Amniotic stem cell (primary cell): Measurements from ENCODE around the gene ZBTB20.

Experiments
- DNase-seq: peaks from one replicate; lab custom pipeline; 2025; lab: John Stamatoyannopoulos, UW

The ZBTB20 gene

DNA sequence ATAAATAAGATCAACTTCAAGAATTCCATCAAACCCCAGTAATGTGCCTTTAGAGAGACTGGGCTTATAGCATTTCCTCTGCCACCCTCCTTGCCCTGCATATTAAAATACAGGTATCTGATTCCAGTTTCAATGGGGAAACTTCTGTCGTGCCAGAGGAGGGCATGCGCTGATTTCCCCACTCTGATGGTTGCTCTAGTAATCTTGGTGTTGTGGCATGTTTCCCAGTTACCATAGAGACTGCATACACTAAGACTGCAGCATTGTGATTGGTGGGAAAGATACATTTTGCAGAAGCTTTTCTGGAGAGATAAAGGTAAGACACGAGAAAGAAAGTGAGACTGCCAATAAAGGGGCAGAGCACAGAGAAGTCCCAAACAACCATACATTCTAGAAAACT is 627.7 kb downstream of the ZBTB20 start:
- DNase-seq: no peak

DNA sequence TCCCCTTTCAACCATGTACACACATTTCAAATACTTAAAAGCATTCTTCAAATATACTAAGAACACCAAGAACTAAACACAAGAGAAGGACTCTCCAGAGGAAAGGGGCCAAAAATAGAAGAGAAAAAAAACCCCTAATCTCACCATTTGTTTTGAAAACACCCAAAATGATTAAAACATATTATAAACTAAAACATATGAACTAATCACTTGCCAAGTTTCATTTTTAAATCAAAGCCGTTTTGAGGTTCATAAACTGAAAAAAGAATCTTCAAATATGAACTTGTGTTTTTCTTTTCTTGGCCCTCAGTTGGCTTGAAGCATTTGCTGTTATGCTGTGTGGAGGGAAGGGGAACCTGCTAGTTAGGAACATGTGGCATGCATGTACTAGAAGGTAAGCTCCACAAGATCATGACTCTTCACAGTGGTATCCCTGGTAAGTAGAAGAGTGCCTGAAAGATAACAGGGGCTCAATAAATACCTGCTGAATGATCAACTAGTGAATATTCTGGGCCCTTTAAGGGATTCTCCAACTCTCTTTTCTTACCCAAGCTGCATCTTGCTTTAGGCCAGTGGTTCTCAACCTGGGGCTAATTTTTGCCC is 628.8 kb downstream of the ZBTB20 start:
- no peak for DNase-seq

DNA sequence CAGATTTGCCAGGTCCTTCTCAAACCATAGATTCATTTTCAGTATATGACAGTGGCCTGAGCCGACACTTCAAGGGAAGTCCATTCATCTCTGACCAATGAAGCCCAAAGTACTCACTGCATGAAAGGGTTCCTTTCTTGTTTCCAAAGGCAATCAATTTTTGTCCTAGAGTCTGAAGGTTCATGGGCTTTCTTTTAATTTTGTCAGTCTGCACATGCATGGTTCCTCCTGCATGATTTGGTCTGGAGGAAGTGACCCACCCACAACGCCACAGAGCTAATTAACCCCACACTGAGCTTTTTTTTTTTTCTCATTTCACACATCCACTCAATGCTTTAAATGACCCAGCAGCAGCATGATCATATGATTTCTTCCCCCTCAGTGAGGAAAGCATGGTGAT is 636.9 kb downstream of the ZBTB20 start:
- no peak for DNase-seq

DNA sequence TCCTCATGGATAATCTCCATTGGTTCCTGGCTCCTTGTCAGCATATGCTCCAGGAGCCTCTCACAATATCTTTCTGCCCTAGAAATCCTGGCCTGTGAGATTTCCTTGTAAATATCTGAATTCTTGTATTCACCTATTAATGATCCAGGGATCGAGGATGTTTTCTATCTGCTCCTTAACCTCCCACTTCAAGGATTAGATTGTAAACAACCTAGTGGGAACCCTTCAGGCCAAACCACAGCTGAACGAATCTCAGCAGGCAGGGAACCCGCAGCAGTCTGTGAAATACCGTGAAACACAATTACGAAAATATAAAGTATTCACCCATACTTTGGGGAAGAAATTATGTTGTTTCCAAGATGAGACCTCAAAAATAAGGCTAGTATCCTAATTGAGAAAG is 637.3 kb downstream of the ZBTB20 start:
- no peak for DNase-seq

DNA sequence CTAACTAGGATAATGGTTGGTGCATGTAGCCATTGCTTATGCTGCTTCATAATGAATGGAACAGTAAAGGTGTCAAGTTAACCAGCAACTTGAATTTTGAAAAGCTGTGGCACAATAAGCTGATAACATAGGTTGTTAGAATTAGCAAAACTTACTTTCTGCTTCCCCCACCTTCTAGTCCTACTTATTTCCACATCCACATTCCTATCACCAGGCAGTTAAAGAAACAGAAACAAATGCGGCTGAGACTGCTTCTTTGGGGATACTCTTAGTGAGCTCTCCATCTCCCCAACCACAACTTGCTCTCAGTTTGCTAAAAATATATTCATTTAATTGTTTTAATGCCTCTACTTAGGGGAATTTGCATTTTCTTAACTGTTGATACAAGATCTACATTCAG is 638.1 kb downstream of the ZBTB20 start:
- DNase-seq: no peak

DNA sequence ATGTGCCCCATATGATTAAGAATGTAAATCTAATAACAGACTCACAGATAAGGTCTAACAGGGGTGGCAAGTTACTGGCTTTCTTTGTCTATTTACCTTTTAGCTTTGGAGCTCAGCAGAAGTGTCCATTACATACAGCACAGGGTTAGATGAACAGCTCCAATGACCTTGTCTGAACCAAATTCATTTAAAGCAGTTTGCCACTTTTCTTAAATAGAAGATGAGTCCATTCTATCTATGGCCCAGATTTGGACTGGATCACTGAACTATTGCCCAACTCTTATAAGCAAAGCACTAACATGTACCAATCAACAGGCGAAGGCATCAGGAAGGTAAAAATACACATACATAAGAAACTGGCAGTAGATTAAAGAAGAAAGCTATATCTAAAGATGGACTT is 638.9 kb downstream of the ZBTB20 start:
- no peak for DNase-seq

DNA sequence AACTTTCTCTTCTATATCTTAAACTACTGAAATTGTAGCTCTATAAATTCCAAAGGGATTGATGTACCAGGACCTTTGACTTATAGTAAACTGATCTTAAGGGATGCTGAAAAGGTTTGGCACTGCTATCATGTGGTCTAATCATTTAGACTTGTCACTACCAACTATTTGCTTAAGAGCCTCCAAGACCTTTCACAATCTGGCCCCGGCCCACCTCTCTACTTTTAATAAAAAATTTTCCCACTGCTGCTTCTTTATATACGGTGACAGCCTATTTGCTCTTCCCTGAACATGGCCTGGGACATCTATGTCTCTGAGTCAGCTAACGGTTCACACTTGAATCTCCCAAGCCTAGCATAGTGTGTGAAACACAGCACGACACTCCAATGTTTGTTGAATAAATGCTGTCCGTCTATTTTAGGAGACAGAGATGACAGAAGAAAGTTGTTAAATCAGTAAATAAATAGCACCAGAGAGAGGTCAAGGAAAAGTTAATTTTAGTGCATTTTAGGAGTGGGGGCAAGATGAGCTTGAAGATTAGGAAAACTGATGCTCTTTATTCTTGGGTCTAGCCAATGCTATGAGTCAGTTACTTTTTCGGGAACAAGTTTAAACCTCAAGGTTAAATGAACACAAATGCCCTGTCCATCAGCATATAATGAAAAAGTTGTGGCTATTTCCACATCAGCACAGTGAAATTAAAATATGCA is 640.3 kb downstream of the ZBTB20 start:
- no peak for DNase-seq

DNA sequence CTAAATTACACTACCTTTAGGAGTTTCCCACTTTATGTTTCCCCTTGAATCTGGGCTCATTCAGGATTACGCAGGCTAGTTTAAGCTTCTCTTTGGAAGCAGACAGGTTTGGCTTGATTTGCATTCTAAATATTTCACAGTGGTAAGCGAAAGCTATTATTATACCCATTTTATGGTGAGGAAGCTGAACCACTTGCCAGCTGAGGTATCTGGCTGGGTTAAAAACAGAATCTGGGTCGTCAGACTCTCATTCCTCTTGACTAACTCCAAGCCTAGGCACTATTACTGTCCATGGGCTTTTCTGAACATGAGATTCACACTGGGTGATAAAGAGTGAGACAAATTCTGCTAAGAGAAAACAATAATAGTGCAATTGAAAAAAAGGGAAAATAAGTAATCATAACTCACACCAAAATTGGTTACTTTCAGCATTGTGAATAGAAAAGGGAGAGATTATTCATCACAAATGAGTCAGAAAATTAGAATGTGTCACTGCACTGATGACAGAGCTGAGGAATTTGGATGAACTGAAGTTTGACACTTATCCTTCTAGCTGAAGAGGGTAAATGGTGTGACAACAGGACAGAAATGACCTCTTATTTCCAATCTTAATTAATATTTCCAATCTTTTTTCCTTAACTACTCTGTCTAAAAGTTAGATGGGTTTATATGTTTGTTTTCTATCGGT is 642.0 kb downstream of the ZBTB20 start:
- DNase-seq: no peak

DNA sequence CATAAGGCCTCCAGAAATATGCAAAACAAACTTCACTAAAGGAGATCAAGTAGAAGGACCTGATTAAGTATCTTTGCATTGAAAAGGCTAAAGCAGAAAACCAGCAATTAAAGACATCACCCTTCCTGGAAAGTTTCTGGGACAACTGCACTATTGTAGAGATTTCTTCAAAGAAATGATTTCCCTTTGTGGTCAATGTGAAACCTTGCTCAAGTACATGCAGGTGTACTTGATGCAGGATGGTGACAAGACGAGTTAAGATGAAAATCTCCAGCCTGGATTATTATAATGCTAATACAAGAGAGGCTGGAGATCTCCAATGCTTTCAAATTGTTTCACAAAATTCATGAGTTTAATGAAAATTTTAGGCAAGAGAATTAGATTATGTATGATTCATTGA is 644.9 kb downstream of the ZBTB20 start:
- DNase-seq: no peak

DNA sequence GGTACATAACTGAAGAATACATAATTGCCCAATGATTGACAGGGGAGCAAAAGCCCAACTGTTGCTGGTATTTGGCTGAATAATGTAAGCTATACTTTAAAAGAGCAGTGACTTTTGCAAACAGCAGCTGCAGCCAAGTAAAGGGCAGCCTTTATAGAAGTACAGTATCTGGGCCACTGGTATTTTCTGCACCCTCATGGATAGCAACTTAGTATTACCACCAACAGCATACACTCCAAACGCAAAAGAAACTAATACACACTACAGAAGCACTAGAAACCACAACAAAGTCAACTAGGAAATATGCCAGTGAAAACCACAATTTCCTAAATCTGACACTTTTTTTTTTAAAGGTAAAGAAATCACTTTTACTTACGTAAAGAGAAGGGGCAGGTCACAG is 647.1 kb downstream of the ZBTB20 start:
- no peak for DNase-seq

DNA sequence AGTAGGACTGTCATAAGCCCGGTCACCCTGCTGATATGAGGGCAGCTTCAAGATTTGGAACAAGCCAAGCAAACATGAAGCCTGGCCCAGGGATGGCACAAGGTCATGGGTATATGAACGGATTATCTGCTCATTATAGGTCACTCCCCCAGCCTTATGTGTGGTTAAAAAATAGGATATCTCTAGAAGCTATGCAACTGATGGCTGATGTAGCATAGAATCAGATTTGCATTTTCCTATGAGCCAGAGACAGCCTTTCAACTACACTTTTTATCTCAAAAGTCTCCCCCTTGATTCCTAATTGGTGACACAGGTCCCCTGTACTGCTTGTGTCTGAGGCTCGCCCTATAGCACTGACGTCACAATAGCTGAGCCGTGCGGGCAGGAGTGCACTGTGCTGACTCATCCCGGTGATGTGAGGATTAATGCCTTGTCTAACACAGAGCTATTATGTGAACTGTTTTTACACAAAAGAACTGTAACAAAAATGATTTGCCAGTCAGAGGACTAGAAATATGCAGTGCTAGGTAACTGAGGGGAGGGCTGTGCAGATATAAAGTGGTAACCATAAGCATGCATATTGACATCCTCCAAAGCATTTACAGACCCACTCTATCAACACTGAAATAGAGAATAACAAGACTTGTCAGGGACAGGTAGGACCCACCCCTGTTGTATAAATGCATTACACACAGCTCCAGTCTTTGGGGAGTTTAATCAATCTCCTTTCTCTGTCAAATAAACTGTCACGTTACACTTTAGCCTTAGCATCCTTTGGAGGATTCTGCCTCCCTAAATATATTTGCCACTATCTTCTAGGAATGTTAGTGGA is 648.3 kb downstream of the ZBTB20 start:
- DNase-seq: peak; percentile 22

DNA sequence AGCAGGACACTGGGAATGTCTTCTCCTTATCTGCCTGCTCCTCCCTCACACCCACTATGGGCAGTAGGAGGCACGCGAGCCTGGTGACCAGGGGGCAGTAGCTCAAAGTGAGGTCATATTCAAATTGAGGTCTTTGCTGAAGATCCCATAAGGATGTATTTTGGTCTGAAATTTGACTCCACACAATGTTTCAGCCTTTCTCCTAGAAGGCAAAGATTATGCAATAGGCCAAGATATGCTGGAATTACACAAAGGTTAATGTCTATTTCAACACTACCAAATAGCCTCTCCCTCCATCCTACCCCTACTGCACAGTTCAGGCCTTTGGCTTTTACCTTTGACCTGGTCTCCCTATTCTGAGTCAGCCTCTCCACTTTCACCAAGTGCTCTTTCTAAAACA is 650.2 kb downstream of the ZBTB20 start:
- no peak for DNase-seq

DNA sequence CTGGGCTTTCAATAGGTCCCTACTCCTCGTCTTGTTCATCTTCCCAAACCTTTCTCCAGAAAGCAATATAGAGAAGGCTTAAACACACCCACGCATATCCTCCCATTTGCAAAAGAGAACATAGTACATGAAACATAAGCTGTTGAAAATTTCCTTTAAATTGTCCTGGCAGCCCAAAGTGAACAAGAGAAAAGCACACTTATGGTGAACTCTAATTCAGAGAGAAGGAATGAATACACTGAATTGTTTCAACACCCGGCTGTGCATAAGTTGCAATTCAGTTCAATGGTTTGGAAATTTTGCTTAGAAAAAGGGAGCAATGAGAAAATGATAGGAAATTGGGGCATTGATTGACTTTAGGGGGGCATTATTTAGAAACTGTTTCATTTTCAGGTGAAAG is 650.6 kb downstream of the ZBTB20 start:
- DNase-seq: no peak

DNA sequence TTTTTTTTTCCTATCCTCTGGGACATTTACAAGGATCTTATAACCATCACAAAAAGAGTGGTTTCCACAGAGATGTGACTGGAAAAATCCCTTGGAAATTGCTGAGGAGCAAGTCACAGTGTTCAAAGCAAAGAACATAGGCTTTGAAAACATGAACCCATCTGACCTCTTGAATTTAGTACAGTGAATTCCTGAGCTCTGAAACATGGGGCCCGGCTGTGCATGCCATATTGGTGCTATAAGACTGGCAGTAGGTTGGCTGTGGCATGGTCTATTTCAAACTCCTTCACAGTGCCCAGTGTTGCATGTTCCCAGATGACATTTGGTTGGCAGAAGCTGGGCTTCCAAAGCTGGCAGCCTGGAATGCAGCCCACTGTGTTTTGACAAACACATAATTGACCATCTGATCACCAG is 651.1 kb downstream of the ZBTB20 start:
- DNase-seq: no peak

DNA sequence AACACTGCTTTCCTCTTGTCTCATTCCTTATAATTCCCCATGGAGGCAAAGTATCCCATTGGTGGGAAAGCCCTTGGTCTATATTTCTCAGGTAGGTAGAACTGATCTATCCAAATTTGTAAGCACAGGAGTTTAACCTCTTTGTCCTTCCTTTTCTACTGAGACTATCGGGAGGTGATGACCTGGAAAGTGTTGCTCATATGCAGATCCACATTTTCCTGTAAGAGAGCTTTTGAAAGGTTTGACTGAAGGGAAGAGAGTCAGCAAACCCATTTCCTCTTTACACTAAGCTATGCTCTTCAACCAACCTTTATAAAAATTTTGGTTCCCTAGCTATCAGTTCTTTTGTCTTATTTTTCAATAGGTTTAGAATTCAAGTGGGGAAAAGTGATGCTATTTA is 652.6 kb downstream of the ZBTB20 start:
- no peak for DNase-seq

DNA sequence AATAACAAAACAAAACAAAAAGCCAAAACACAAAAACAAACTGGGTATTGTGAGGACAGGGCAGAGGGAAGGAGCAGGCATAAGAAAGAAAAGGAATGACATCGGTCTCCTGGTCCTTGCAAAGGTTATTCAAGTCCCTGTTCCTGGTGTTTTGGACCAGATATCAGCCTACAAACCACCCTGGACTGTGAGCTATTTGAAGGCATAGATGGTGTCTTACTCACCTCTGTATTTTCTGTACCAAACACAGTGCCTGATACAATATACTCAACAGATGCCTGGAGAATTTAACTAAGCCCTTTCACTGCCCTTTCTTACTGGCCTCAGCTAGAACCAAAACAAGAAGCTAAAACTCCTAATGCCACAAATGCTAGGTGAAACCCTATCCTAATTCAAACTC is 656.3 kb downstream of the ZBTB20 start:
- DNase-seq: no peak

DNA sequence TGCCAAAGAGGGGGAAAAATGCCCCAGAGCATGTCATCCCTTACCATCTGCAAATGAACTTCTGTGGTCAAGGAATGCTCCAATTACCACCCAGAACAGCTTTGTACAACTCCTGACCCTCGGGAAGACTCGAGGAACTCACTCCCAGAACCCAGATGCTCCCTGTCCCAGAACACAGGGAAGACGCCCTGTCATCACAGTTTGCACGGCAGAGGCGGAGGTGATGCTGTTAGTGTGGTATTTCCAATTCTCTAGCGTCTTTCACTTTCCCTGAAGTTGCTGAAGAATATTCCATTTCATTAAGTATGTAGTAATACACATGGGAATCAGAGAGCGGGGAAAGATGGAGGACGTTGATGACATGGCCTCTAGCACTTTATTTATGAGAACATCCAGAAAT is 659.6 kb downstream of the ZBTB20 start:
- DNase-seq: no peak

DNA sequence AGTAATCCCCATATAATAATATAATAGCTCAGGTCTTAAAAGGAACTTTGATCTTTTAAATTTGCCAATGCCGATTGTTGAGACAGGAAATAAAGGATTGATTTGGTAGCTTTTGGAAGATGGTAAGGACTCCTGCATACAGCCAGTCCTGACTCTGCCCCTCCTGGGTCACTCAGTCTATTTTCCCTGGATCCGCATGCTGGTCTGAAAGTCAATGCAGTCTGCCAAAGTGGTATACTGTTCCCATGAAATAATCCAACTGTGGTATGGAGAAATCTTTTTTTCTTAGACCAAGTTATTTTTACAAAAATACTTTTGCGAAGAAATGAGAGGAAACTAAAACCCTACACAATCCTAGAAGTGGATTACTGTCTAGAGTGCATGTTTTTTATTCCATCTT is 662.2 kb downstream of the ZBTB20 start:
- no peak for DNase-seq

DNA sequence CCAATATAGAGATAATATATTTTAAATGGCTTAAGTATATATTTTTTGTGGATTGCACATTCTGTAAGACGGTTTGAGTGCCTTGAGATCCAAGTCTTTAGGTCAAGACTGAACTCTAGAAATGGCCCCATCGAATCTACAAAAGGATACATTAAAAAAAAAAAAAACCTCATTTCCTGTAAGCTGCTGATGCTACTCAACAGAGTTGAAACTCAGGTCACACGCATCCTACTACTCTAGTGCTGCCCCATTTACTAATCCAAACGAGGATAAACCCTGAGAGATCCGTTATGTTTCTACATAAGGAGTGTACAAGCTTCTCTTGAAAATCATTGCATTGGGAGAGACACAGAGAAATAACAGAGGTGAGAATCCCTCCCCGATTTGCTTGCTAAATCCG is 666.0 kb downstream of the ZBTB20 start:
- no peak for DNase-seq

DNA sequence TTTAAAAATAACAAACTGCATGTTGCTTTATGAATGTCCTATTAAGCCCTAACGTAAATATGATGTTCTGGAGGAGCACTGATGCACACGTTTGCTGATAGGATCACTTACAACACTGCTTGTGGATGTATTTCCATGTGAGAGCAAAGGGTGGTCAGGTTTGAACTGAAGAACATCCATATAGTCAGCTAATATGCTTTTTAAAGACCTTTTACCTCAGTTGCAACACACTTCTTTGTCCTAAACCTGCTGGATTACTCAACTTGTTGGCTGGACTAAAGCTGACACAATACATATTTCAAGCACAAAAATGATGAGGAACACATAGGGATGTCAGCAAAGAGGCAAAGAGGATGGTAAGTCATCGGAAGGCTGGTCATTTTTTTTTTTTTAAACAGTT is 666.6 kb downstream of the ZBTB20 start:
- DNase-seq: no peak

DNA sequence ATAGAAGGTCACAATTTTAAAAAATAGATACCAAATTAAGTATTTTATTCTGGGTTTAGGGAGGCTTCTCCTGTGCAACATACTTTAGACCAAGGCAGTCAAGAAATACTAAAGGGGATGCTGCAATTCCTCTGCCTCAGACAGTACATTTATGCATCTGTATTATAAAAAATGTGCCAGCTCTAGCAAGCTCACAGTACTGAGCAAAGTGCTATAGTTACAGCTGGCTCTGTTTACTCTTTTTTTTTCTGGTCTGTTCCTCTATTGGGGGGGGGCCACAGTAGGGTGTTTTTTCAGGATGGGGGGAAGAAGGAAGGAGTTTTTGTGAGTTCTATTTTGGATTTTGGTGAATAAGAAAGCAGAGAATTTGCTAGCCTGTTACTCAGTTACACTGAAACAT is 668.3 kb downstream of the ZBTB20 start:
- no peak for DNase-seq

DNA sequence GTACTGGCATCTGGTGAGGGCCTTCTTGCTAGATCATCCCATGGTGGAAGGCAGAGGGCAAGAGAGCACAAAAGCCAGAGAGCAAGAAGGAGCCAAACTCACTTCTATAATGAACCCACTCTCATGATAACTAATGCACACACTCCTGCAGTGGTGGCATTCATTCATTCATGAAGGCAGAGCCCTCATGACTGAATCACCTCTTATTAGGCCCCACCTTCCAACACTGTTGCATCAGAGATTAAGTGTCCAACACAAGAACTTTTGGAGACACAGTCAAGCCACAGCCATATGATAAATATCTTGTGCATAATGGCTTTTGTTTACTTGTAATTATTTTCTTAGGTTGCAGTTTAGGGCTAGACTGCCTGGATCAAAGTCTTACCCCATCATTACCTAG is 670.6 kb downstream of the ZBTB20 start:
- DNase-seq: no peak

DNA sequence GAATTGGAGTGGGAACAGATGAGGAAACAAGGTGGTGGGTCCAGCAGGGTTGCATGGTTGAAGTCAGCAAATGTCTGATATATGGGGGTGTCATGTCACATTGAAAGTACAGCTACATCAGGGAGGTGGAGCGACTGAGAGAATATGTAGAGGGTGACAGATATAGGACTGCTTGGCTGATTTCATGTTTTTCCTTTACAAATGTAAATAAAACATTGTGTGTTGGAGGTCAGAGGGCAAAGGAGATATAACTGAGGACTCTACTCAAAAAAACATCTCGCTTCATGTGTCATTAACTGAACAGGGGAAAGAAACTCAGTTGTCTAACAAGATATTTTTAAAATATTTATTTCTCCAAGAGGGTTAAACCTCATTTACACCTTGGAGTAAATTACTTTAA is 675.6 kb downstream of the ZBTB20 start:
- no peak for DNase-seq
